ENCODE data around the gene KRT36.

Gene KRT36

GRCh38 chr17:41480581-41480980 is 9.1 kb downstream of the KRT36 start:
- DNase-seq (ENCODE audit: extremely low spot score, insufficient read length, low read depth) (no peak), FAIRE-seq (no peak)

- no peak for DNase-seq (ENCODE audit: extremely low spot score, insufficient read length, low read depth)
Observed at GRCh38 chr17:41480136-41480535, 9.6 kb downstream of the KRT36 start.

GRCh38 chr17:41478237-41478636 is 11.5 kb downstream of the KRT36 start:
- FAIRE-seq (no peak), DNase-seq (ENCODE audit: extremely low spot score, insufficient read length, low read depth) (no peak)

More at GRCh38 chr17:41480136-41480535, 9.6 kb downstream of the KRT36 start:
- FAIRE-seq, result no peak

GRCh38 chr17:41476866-41477815 is 12.6 kb downstream of the KRT36 start:
- DNase-seq (ENCODE audit: extremely low spot score, insufficient read length, low read depth) (no peak), FAIRE-seq (no peak)

GRCh38 chr17:41475421-41475820 is 14.3 kb downstream of the KRT36 start:
- DNase-seq (ENCODE audit: extremely low spot score, insufficient read length, low read depth) (no peak), FAIRE-seq (no peak)

GRCh38 chr17:41474863-41475262 is 14.8 kb downstream of the KRT36 start:
- FAIRE-seq (no peak), DNase-seq (ENCODE audit: extremely low spot score, insufficient read length, low read depth) (no peak)

GRCh38 chr17:41468346-41468745 is 21.4 kb downstream of the KRT36 start:
- DNase-seq (ENCODE audit: extremely low spot score, insufficient read length, low read depth) (no peak), FAIRE-seq (no peak)

GRCh38 chr17:41467561-41467960 is 22.1 kb downstream of the KRT36 start:
- FAIRE-seq (no peak), DNase-seq (ENCODE audit: extremely low spot score, insufficient read length, low read depth) (no peak)

GRCh38 chr17:41466988-41467387 is 22.7 kb downstream of the KRT36 start, which contains the start of gene KRT32:
KRT32 (minus strand) TSS chr17:41467386; CDS start chr17:41467325, 61 bp downstream.
- no peak for DNase-seq (ENCODE audit: extremely low spot score, insufficient read length, low read depth)
- no peak for FAIRE-seq

GRCh38 chr17:41464682-41465081 is 25.0 kb downstream of the KRT36 start:
- DNase-seq (ENCODE audit: extremely low spot score, insufficient read length, low read depth), result no peak
- FAIRE-seq, result no peak

GRCh38 chr17:41464173-41464572 is 25.5 kb downstream of the KRT36 start:
- no peak for DNase-seq (ENCODE audit: extremely low spot score, insufficient read length, low read depth)
- no peak for FAIRE-seq

GRCh38 chr17:41463746-41464145 is 26.0 kb downstream of the KRT36 start:
- no peak for FAIRE-seq
- no peak for DNase-seq (ENCODE audit: extremely low spot score, insufficient read length, low read depth)

GRCh38 chr17:41462705-41463104 is 27.0 kb downstream of the KRT36 start:
- FAIRE-seq, result no peak

GRCh38 chr17:41457676-41458075 is 32.0 kb downstream of the KRT36 start:
- DNase-seq (ENCODE audit: extremely low spot score, insufficient read length, low read depth), result no peak
- FAIRE-seq, result no peak

More at GRCh38 chr17:41462705-41463104, 27.0 kb downstream of the KRT36 start:
- DNase-seq (ENCODE audit: extremely low spot score, insufficient read length, low read depth), result no peak

GRCh38 chr17:41456204-41456603 is 33.5 kb downstream of the KRT36 start:
- FAIRE-seq, result no peak

GRCh38 chr17:41455236-41455635 is 34.5 kb downstream of the KRT36 start:
- FAIRE-seq (no peak), DNase-seq (ENCODE audit: extremely low spot score, insufficient read length, low read depth) (no peak)

More at GRCh38 chr17:41456204-41456603, 33.5 kb downstream of the KRT36 start:
- no peak for DNase-seq (ENCODE audit: extremely low spot score, insufficient read length, low read depth)

- DNase-seq (ENCODE audit: extremely low spot score, insufficient read length, low read depth) (no peak), FAIRE-seq (no peak)
Observed at GRCh38 chr17:41453066-41453465, 36.6 kb downstream of the KRT36 start.

- no peak for FAIRE-seq
Observed at GRCh38 chr17:41452281-41452680, 37.4 kb downstream of the KRT36 start.

GRCh38 chr17:41451154-41451728 is 38.5 kb downstream of the KRT36 start:
- DNase-seq (ENCODE audit: extremely low spot score, insufficient read length, low read depth) (no peak), FAIRE-seq (no peak)

More at GRCh38 chr17:41452281-41452680, 37.4 kb downstream of the KRT36 start:
- DNase-seq (ENCODE audit: extremely low spot score, insufficient read length, low read depth), result no peak

GRCh38 chr17:41449008-41449407 is 40.7 kb downstream of the KRT36 start:
- DNase-seq (ENCODE audit: extremely low spot score, insufficient read length, low read depth) (no peak), FAIRE-seq (no peak)

- FAIRE-seq (no peak), DNase-seq (ENCODE audit: extremely low spot score, insufficient read length, low read depth) (no peak)
Observed at GRCh38 chr17:41448506-41448905, 41.2 kb downstream of the KRT36 start.
